D721Med (cell line): ENCODE results near the gene KCNIP1.

Experiments used
- DNase-seq: peaks from one replicate; pipeline ENCODE4 v3.0.0; 2011; ENCODE audit warnings: low spot score; ENCODE audit not compliant: insufficient read length
- FAIRE-seq: peaks from 2 replicates; lab custom pipeline; 2011; peaks lifted over from hg19 to GRCh38; lab: Jason Lieb, UNC
- TF ChIP-seq, protein P1 (sequence below): IDR thresholded peaks from 2 replicates; pipeline ENCODE4 v1.5.1; 2012; ENCODE audit warnings: mild to moderate bottlenecking, control low read depth; ENCODE audit not compliant: insufficient read depth; ENCODE audit errors: missing control alignments

KCNIP1 gene

GRCh38 chr5:170769898-170770416, 266.1 kb downstream of the KCNIP1 start:
- TF ChIP-seq, protein P1, sequence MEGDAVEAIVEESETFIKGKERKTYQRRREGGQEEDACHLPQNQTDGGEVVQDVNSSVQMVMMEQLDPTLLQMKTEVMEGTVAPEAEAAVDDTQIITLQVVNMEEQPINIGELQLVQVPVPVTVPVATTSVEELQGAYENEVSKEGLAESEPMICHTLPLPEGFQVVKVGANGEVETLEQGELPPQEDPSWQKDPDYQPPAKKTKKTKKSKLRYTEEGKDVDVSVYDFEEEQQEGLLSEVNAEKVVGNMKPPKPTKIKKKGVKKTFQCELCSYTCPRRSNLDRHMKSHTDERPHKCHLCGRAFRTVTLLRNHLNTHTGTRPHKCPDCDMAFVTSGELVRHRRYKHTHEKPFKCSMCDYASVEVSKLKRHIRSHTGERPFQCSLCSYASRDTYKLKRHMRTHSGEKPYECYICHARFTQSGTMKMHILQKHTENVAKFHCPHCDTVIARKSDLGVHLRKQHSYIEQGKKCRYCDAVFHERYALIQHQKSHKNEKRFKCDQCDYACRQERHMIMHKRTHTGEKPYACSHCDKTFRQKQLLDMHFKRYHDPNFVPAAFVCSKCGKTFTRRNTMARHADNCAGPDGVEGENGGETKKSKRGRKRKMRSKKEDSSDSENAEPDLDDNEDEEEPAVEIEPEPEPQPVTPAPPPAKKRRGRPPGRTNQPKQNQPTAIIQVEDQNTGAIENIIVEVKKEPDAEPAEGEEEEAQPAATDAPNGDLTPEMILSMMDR: no peak
- no peak for DNase-seq
- FAIRE-seq: no peak

- TF ChIP-seq, protein P1: no peak
Measured at GRCh38 chr5:170771496-170771895, 267.7 kb downstream of the KCNIP1 start.

GRCh38 chr5:170773024-170773985, 269.5 kb downstream of the KCNIP1 start:
- FAIRE-seq (no peak), DNase-seq (no peak)
- TF ChIP-seq, protein P1: no peak

More at GRCh38 chr5:170771496-170771895, 267.7 kb downstream of the KCNIP1 start:
- FAIRE-seq (no peak), DNase-seq (no peak)

DNA sequence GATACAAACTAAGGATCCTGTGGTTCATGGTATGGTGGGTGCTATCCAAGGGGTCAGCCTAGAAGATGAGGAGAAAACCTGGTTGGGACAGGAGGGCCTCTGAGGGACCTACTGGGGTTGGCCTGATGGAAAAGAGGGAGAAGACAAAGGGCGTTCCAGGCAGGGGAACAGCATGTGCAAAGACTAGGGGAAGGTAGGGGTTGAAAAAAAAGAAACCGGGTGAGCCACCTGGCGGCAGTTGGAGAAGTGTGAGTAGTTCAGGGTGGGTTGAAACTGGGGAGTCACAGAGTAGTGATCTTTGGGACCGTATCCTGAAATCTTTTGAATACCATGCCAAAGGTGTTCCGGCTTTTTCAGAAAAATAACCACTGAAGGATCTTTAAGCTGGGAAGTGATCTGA, 271.0 kb downstream of the KCNIP1 start:
- TF ChIP-seq, protein P1: no peak

GRCh38 chr5:170781946-170782345, 278.1 kb downstream of the KCNIP1 start:
- FAIRE-seq (no peak), DNase-seq (no peak)
- TF ChIP-seq, protein P1: no peak

More for the DNA sequence above, 271.0 kb downstream of the KCNIP1 start:
- DNase-seq: no peak
- FAIRE-seq: no peak

DNA sequence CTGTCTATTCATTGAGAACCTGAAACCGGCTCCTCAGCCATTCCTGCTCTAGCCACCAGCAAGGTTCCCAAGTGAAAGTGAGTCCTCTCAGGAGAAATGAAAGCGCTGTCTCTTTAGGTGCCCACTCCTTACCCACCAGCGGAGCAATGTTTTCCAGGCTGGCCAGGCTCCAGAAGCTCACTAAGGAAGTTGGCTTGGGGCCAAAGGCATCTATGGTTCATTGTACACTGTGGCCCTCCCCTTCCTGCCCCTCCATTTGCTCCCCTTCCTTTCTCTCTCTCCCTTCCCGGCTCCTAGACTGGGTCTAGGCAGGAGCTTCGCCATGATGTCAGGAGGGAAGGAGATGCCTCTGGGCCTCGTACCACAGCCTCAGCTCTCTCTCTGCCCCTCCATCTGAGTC, 278.6 kb downstream of the KCNIP1 start:
- TF ChIP-seq, protein P1: no peak
- no peak for DNase-seq

More for the DNA sequence above, 278.6 kb downstream of the KCNIP1 start:
- no peak for FAIRE-seq
